ENCODE measurements around the gene PLCZ1.
"Not testable (repeated sequence)": the region's sequence is repeated elsewhere in the genome, so short reads cannot be mapped to it uniquely, and the experiment has no call there.

The PLCZ1 gene

GRCh38 chr12:18703911-18704310 is 33.9 kb downstream of the PLCZ1 start:
- H3K4me3 ChIP-seq (ENCODE audit: low read depth, low read length) = no peak overlapping the region
- no peak for TF ChIP-seq CTCF (IDR thresholded peaks at IDR 0.05; ENCODE audit: borderline replicate concordance, insufficient read depth, low read depth, low read length)

- H3K4me3 ChIP-seq (ENCODE audit: low read depth, low read length) = no peak overlapping the region
- no peak for TF ChIP-seq CTCF (IDR thresholded peaks at IDR 0.05; ENCODE audit: borderline replicate concordance, insufficient read depth, low read depth, low read length)
Observed at GRCh38 chr12:18703321-18703720, 34.5 kb downstream of the PLCZ1 start.

DNA sequence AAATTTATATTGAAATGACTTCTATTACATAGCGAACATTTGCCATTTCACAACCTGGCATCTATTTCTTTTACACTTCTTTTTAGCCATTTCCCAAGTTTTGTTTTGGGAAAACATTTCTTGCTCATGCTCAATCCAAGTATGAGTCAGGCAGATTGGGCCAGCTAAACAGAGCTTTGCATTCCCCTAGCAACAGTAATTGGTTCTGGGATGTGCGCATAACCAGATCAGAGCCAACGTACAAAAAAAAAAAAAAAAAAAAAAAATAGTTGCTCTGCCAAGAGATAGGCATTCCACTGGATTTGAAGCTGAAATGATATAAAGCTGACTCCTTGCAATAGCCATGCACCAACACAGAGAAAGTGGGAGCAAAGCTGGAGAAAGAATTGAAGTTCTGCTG is 37.5 kb downstream of the PLCZ1 start:
- H3K4me3 ChIP-seq (ENCODE audit: low read depth, low read length) = no peak overlapping the region
- TF ChIP-seq CTCF (IDR thresholded peaks at IDR 0.05; ENCODE audit: borderline replicate concordance, insufficient read depth, low read depth, low read length) = no peak

DNA sequence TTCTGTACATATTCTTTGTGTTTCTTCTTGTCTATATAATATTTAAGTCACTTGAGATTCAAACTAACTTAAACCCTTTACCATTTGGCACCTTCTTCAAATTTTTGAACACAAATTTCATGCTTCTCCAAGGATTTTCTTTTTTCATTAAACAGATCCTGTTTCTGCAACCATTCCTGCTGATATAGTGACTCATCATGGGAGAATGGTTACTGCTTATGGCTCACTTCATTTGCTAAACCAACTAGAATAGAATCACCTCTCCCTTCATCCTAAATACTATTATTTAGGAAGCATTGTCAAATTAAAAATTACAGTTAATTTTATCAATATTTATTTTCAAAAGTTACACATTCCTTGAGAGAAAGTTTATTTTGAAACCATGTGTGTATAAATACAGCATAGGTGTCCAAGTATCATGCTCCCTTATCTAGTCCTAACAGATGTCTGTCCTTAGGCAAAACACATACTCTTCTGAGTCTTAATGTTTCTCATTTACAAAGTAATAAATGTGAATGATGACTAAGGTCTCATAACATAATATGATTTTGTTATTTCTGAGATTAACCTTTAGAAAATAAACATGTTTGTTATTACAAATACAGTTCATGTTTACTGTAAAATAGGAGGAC is 40.7 kb downstream of the PLCZ1 start:
- no peak overlapping the region for H3K4me3 ChIP-seq (ENCODE audit: low read depth, low read length)
- TF ChIP-seq CTCF (IDR thresholded peaks at IDR 0.05; ENCODE audit: borderline replicate concordance, insufficient read depth, low read depth, low read length) = no peak

DNA sequence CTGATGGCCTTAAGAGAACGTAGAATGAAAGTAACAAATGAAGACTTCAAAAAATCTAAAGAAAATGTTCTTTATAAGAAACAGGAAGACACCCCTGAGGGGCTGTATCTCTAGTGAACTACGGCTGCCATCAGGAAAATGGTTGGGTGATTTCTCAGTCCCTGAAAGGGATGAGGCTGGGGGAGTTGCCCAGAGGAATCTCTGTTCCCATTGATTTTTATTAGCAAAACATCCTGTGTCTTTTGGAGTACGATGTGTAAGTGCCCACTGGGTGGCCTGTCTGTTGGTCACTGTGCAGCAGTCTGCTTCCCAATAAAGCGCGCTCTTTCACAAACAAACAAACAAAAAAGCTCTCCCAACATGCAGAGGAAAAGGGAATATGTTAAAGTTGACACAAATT is 43.8 kb downstream of the PLCZ1 start:
- not testable (repeated sequence) for H3K4me3 ChIP-seq (ENCODE audit: low read depth, low read length)

- no peak overlapping the region for H3K4me3 ChIP-seq (ENCODE audit: low read depth, low read length)
- TF ChIP-seq CTCF (IDR thresholded peaks at IDR 0.05; ENCODE audit: borderline replicate concordance, insufficient read depth, low read depth, low read length) = no peak
Observed at GRCh38 chr12:18690653-18691052, 47.2 kb downstream of the PLCZ1 start.

DNA sequence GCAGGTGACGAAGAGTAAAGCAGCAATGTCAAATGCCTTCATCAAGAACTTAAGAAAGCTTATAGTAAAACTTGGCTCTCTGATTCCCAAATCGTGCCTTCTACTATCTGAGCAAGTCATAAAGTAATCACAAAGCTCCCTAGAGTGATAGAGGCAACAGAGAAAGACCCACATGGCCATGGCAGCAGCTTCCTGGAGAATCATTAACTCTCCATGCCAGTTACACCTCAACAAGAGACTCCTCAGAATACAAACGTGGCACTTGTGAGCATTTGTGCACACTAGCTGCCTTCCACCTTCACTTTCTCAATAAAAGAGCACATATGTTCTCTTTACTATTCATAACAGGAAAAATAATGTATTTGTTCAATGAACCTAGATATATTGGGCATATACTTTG is 48.0 kb downstream of the PLCZ1 start:
- no peak overlapping the region for H3K4me3 ChIP-seq (ENCODE audit: low read depth, low read length)
- no peak for TF ChIP-seq CTCF (IDR thresholded peaks at IDR 0.05; ENCODE audit: borderline replicate concordance, insufficient read depth, low read depth, low read length)

GRCh38 chr12:18684430-18684829 is 53.4 kb downstream of the PLCZ1 start:
- no peak for TF ChIP-seq CTCF (IDR thresholded peaks at IDR 0.05; ENCODE audit: borderline replicate concordance, insufficient read depth, low read depth, low read length)
- H3K4me3 ChIP-seq (ENCODE audit: low read depth, low read length) = no peak overlapping the region
